Upper lobe of left lung (tissue), 4 donors: ENCODE data around the gene ARID5A.

Experiments
- EP300 ChIP-seq, 4 donors: sonication (generic); formaldehyde crosslinking; IDR thresholded peaks; one replicate each; pipeline ENCODE4 v1.5.1; 2017; ENCODE audit warnings: antibody characterized with exemption in 4 of 4, control low read depth in 2 of 4
- TF ChIP-seq, protein P1 (sequence below), 6 experiments: fragments of 450-650 bp in 4 of 6; fragments of 200-600 bp in 2 of 6; sonication (generic) in 2 of 6; IDR thresholded peaks; one replicate each; pipeline ENCODE4 v1.5.1; 2016 to 2019; ENCODE audit warnings: antibody characterized with exemption in 6 of 6

DNA sequence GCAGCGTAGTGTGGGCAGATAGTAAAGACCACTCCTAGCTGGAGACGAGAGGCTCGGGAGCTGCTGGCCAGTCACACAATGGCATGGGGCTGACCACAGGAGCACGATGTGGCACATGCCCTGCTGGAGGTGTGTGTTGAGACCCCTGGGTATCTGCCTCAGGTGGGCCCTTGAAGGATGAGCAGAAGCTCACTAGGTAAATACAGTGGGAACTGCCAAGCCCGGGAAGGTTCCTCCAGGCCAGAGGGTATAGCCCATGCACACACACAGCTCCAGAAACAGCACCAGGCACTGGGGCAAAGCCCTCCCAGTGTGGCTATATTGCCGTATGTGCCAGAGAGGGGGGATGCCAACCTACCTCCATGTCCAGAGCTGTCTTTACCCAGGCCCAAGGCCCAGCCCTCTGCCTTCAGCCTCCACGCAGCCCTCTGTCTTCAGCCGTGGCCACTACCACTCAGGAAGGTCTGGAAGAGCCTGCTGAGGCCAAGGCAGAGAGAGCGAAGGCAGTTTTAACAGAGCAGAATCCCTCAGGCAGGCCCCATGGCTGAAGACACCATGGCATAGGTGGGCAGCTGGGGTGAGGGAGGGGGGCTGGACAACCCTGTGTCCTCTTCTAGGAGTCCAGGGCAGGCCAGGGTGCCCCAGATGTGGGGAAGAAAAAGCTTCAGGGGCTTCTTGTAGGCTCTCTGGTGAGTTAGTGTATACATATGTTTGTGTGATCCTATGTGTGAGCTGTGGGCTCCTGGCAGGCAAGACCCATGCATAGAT lies 7.0 kb upstream of the ARID5A start:
- TF ChIP-seq EP300 (IDR thresholded peaks at IDR 0.05): no peak
- TF ChIP-seq, protein P1, sequence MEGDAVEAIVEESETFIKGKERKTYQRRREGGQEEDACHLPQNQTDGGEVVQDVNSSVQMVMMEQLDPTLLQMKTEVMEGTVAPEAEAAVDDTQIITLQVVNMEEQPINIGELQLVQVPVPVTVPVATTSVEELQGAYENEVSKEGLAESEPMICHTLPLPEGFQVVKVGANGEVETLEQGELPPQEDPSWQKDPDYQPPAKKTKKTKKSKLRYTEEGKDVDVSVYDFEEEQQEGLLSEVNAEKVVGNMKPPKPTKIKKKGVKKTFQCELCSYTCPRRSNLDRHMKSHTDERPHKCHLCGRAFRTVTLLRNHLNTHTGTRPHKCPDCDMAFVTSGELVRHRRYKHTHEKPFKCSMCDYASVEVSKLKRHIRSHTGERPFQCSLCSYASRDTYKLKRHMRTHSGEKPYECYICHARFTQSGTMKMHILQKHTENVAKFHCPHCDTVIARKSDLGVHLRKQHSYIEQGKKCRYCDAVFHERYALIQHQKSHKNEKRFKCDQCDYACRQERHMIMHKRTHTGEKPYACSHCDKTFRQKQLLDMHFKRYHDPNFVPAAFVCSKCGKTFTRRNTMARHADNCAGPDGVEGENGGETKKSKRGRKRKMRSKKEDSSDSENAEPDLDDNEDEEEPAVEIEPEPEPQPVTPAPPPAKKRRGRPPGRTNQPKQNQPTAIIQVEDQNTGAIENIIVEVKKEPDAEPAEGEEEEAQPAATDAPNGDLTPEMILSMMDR (IDR thresholded peaks at IDR 0.05): no peak
